WTC11 (cell line): Measurements from ENCODE around the gene ID2. TPM values are rescaled to one million over a fixed set of nuclear protein-coding genes. Genes with fewer than 3 reads are reported as not detected.

Experiments used
- ATAC-seq: fragments of 200-7000 bp; cut with Tn5 transposase; 2 replicates; pipeline ENCODE4 v1.10.0; 2021; ENCODE audit warnings: mild to moderate bottlenecking, moderate library complexity
- CTCF ChIA-PET: fragments of 300-600 bp; sonication (Branson Sonifier 250); formaldehyde crosslinking; loops from one replicate; lab custom pipeline; 2021; ENCODE audit warnings: antibody characterized with exemption; lab: Charles Lee
- POLR2A ChIA-PET: fragments of 350-600 bp; sonication (Branson Sonifier 250); formaldehyde crosslinking; loops from one replicate; lab custom pipeline; 2021; ENCODE audit warnings: antibody characterized with exemption; lab: Charles Lee
- DNase-seq: peaks from one replicate; pipeline ENCODE4 v3.0.0; 2021; ENCODE audit warnings: low spot score
- H3K27ac Mint-ChIP-seq: 2 replicates; pipeline ENCODE4 v1.8.0; 2021; ENCODE audit warnings: mixed read lengths
- H3K27me3 Mint-ChIP-seq: 2 replicates; pipeline ENCODE4 v1.8.0; 2021; ENCODE audit warnings: low read depth, mild to moderate bottlenecking, moderate library complexity, mixed read lengths
- H3K36me3 Mint-ChIP-seq: 2 replicates; pipeline ENCODE4 v1.8.0; 2021; ENCODE audit warnings: mixed read lengths
- H3K4me1 Mint-ChIP-seq: 2 replicates; pipeline ENCODE4 v1.8.0; 2022; ENCODE audit warnings: mixed read lengths
- H3K4me3 Mint-ChIP-seq: 2 replicates; pipeline ENCODE4 v1.8.0; 2021; ENCODE audit warnings: mild to moderate bottlenecking, moderate library complexity, mixed read lengths
- H3K9me3 Mint-ChIP-seq: 2 replicates; pipeline ENCODE4 v1.8.0; 2021; ENCODE audit warnings: mixed read lengths
- E2F4 ChIP-seq: sonication (generic); formaldehyde crosslinking; IDR thresholded peaks from 2 replicates; pipeline ENCODE4 v1.8.1; 2022; ENCODE audit warnings: low read depth, mild to moderate bottlenecking, moderate library complexity, missing genetic modification reagents, borderline replicate concordance
- ESRRA ChIP-seq: sonication (generic); formaldehyde crosslinking; IDR thresholded peaks from 2 replicates; pipeline ENCODE4 v1.8.1; 2022; ENCODE audit warnings: mild to moderate bottlenecking, missing genetic modification reagents, borderline replicate concordance
- ETV6 ChIP-seq: sonication (generic); formaldehyde crosslinking; IDR thresholded peaks from 2 replicates; pipeline ENCODE4 v1.8.1; 2022; ENCODE audit warnings: mild to moderate bottlenecking, missing genetic modification reagents
- FOXJ3 ChIP-seq: sonication (generic); formaldehyde crosslinking; IDR thresholded peaks from 2 replicates; pipeline ENCODE4 v1.9.0; 2021; ENCODE audit warnings: missing genetic modification reagents, mild to moderate bottlenecking, borderline replicate concordance
- GABPB1 ChIP-seq: sonication (generic); formaldehyde crosslinking; IDR thresholded peaks from 2 replicates; pipeline ENCODE4 v1.8.1; 2023; ENCODE audit warnings: mild to moderate bottlenecking, missing genetic modification reagents
- GRHL2 ChIP-seq: fragments of 250-450 bp; sonication (Bioruptor Pico); IDR thresholded peaks from 2 replicates; pipeline ENCODE4 v1.8.0; 2022; ENCODE audit warnings: mild to moderate bottlenecking, moderate library complexity; ENCODE audit not compliant: insufficient replicate concordance, severe bottlenecking
- IRF1 ChIP-seq: sonication (generic); formaldehyde crosslinking; IDR thresholded peaks from 2 replicates; pipeline ENCODE4 v1.8.0; 2023; ENCODE audit warnings: missing genetic modification reagents
- JUN ChIP-seq: sonication (generic); formaldehyde crosslinking; IDR thresholded peaks from 2 replicates; pipeline ENCODE4 v1.8.0; 2023; ENCODE audit warnings: mild to moderate bottlenecking, missing genetic modification reagents
- MAX ChIP-seq: sonication (generic); formaldehyde crosslinking; IDR thresholded peaks from 2 replicates; pipeline ENCODE4 v1.8.0; 2022; ENCODE audit warnings: mild to moderate bottlenecking, missing genetic modification reagents
- NR3C1 ChIP-seq: sonication (generic); formaldehyde crosslinking; conservative IDR thresholded peaks from 2 replicates; pipeline ENCODE4 v1.8.1; 2023; ENCODE audit warnings: low read depth, mild to moderate bottlenecking, missing genetic modification reagents
- SMAD4 ChIP-seq: sonication (generic); formaldehyde crosslinking; IDR thresholded peaks from 2 replicates; pipeline ENCODE4 v1.8.0; 2022; ENCODE audit warnings: mild to moderate bottlenecking, missing genetic modification reagents
- SOX15 ChIP-seq: fragments of 250-450 bp; sonication (Bioruptor Pico); IDR thresholded peaks from 2 replicates; pipeline ENCODE4 v1.9.0; 2021; ENCODE audit warnings: mild to moderate bottlenecking
- ZBTB43 ChIP-seq: sonication (generic); formaldehyde crosslinking; IDR thresholded peaks from 2 replicates; pipeline ENCODE4 v1.8.1; 2023; ENCODE audit warnings: mild to moderate bottlenecking, missing genetic modification reagents
- ZNF263 ChIP-seq: sonication (generic); formaldehyde crosslinking; IDR thresholded peaks from 2 replicates; pipeline ENCODE4 v1.8.1; 2022; ENCODE audit warnings: low read depth, mild to moderate bottlenecking, moderate library complexity, missing genetic modification reagents
- ZNF425 ChIP-seq: fragments of 250-450 bp; sonication (Bioruptor Pico); conservative IDR thresholded peaks from 2 replicates; pipeline ENCODE4 v1.9.0; 2021; ENCODE audit warnings: mild to moderate bottlenecking
- ZNF671 ChIP-seq: fragments of 250-450 bp; sonication (Bioruptor Pico); IDR thresholded peaks from 2 replicates; pipeline ENCODE4 v1.8.0; 2021; ENCODE audit warnings: mild to moderate bottlenecking
- ZSCAN18 ChIP-seq: fragments of 250-450 bp; sonication (Bioruptor Pico); IDR thresholded peaks from 2 replicates; pipeline ENCODE4 v2.1.2; 2022; ENCODE audit warnings: mild to moderate bottlenecking, moderate library complexity
- total RNA-seq: library from RNA; stranded (reverse); gene quantifications from 3 replicates; pipeline ENCODE4 v1.2.3, GENCODE V29; 2021

ID2 gene
- total RNA-seq, 1 experiment from 2014 or later, result 38.6 TPM

GRCh38 chr2:8661736-8662135 lies 20.1 kb upstream of the ID2 start:
- Mint-ChIP-seq H3K36me3 (no peaks in the 10 kb centered on the region), H3K27ac (no peak overlapping the region), H3K9me3 (no peaks in the 10 kb centered on the region), H3K4me3 (no peak overlapping the region), H3K4me1 (peaks cover 5% of the 10 kb centered on the region; the same call in 1 of the 2 replicates), H3K27me3 (no peaks in the 10 kb centered on the region; the same call in 1 of the 2 replicates)
- CTCF ChIA-PET, result no interaction called here
- POLR2A ChIA-PET, result interaction anchor here (1.4 kb wide), 1 partner anchor 20 kb away, joined by 5 read pairs; the partner anchor contains the start of gene ID2
- ATAC-seq (no peak), DNase-seq (no peak)
- no peak for TF ChIP-seq SOX15 (CRISPR knock-in tag)
- TF ChIP-seq NR3C1 (CRISPR knock-in tag), result no peak
- no peak for TF ChIP-seq FOXJ3 (CRISPR knock-in tag)
- no peak for TF ChIP-seq ZNF671 (CRISPR knock-in tag)
- TF ChIP-seq ZNF263, result no peak
- TF ChIP-seq GABPB1 (CRISPR knock-in tag), result no peak
- no peak for TF ChIP-seq JUN (CRISPR knock-in tag)
- no peak for TF ChIP-seq MAX (CRISPR knock-in tag)

GRCh38 chr2:8662239-8662879 lies 19.5 kb upstream of the ID2 start:
- no peak for ATAC-seq
- Mint-ChIP-seq H3K4me1 (peaks cover 5% of the 10 kb centered on the region; the same call in 1 of the 2 replicates), H3K4me3 (no peak overlapping the region), H3K27ac (no peak overlapping the region), H3K27me3 (no peaks in the 10 kb centered on the region; the same call in 1 of the 2 replicates), H3K9me3 (no peaks in the 10 kb centered on the region), H3K36me3 (no peaks in the 10 kb centered on the region)
- POLR2A ChIA-PET, result interaction anchor here (1.4 kb wide), 1 partner anchor 19 kb away, joined by 5 read pairs; the partner anchor contains the start of gene ID2
- CTCF ChIA-PET, result interaction anchor here (0.7 kb wide), 1 partner anchor 18 kb away, joined by 3 read pairs; no protein-coding TSS in a partner anchor
- TF ChIP-seq IRF1 (CRISPR knock-in tag), result no peak
- no peak for TF ChIP-seq ZBTB43 (CRISPR knock-in tag)
- TF ChIP-seq ETV6 (CRISPR knock-in tag), result no peak
- no peak for TF ChIP-seq ESRRA
- no peak for TF ChIP-seq GRHL2 (CRISPR knock-in tag)
- no peak for TF ChIP-seq ZNF425 (CRISPR knock-in tag)
- no peak for DNase-seq

GRCh38 chr2:8663997-8664396 lies 17.9 kb upstream of the ID2 start:
- ChIA-PET POLR2A (interaction anchor here (0.7 kb wide), 1 partner anchor 96 kb away, joined by 3 read pairs; no protein-coding TSS in a partner anchor), CTCF (interaction anchor here (0.5 kb wide), 1 partner anchor 887 kb away, joined by 3 read pairs; no protein-coding TSS in a partner anchor)
- H3K36me3 Mint-ChIP-seq, result no peaks in the 10 kb centered on the region
- DNase-seq, result no peak
- TF ChIP-seq ZSCAN18 (CRISPR knock-in tag) (no peak), ZNF425 (CRISPR knock-in tag) (no peak), SMAD4 (no peak), E2F4 (CRISPR knock-in tag) (no peak)
- no peaks in the 10 kb centered on the region; the same call in 1 of the 2 replicates for H3K27me3 Mint-ChIP-seq
- no peak overlapping the region for H3K27ac Mint-ChIP-seq
- H3K9me3 Mint-ChIP-seq, result no peaks in the 10 kb centered on the region
- peaks cover 5% of the 10 kb centered on the region; the same call in 1 of the 2 replicates for H3K4me1 Mint-ChIP-seq
- H3K4me3 Mint-ChIP-seq, result no peak overlapping the region
- no peak for ATAC-seq
